PC-3 (cell line): ENCODE measurements around the gene ZCCHC10. TPM values are rescaled to one million over a fixed set of nuclear protein-coding genes. Genes with fewer than 3 reads are reported as not detected.

ENCODE experiments used
- ATAC-seq: fragments of 200-7000 bp; cut with Tn5 transposase; 2 replicates; pipeline ENCODE4 v1.9.1; 2020; ENCODE audit warnings: mild to moderate bottlenecking, moderate library complexity
- BruUV-seq: library from RNA; stranded (reverse); fragments of 400-500 nt; replicated peaks from 2 replicates; lab custom pipeline; 2021; lab: Mats Ljungman, UMichigan
- CTCF ChIA-PET: fragments of 300-600 bp; sonication (Branson Sonifier 250); formaldehyde crosslinking; loops from one replicate; lab custom pipeline; 2022; ENCODE audit warnings: antibody characterized with exemption; lab: Charles Lee
- POLR2A ChIA-PET: fragments of 300-600 bp; sonication (Branson Sonifier 250); formaldehyde crosslinking; loops from one replicate; lab custom pipeline; 2022; ENCODE audit warnings: antibody characterized with exemption; ENCODE audit not compliant: unreplicated experiment; lab: Charles Lee
- DNase-seq: peaks from one replicate; pipeline ENCODE4 v3.0.0-alpha.2; 2015
- H2AFZ ChIP-seq: fragments of 300-600 bp; sonication (generic); 2 replicates; pipeline ENCODE4 v1.6.0; 2016; ENCODE audit warnings: antibody characterized with exemption, low read length
- H3F3A ChIP-seq: fragments of 300-600 bp; sonication (generic); one replicate; pipeline ENCODE4 v1.6.0; 2017; ENCODE audit warnings: antibody characterized with exemption, low read length, control low read depth, mild to moderate bottlenecking; ENCODE audit not compliant: unreplicated experiment
- H3K27ac ChIP-seq: fragments of 300-600 bp; sonication (generic); 2 replicates; pipeline ENCODE4 v1.5.1; 2016; ENCODE audit warnings: mild to moderate bottlenecking, low read length
- H3K27me3 ChIP-seq: fragments of 300-600 bp; sonication (generic); 2 replicates; pipeline ENCODE4 v1.6.1; 2016; ENCODE audit warnings: low read length, mixed read lengths
- H3K36me3 ChIP-seq: fragments of 300-600 bp; sonication (generic); 2 replicates; pipeline ENCODE4 v1.6.1; 2016; ENCODE audit warnings: low read depth, mixed run types, low read length, mixed read lengths
- H3K4me1 ChIP-seq: fragments of 300-600 bp; sonication (generic); 2 replicates; pipeline ENCODE4 v1.5.1; 2016; ENCODE audit warnings: low read length; ENCODE audit not compliant: insufficient read depth
- H3K4me2 ChIP-seq: fragments of 300-600 bp; sonication (generic); 2 replicates; pipeline ENCODE4 v1.6.0; 2016; ENCODE audit warnings: low read length
- H3K4me3 ChIP-seq: fragments of 300-600 bp; sonication (generic); 2 replicates; pipeline ENCODE4 v1.5.1; 2016; ENCODE audit warnings: mild to moderate bottlenecking, low read length, mixed read lengths
- H3K79me2 ChIP-seq: fragments of 300-600 bp; sonication (generic); 2 replicates; pipeline ENCODE4 v1.6.1; 2017; ENCODE audit warnings: low read length, mixed read lengths
- H3K9ac ChIP-seq: fragments of 300-600 bp; sonication (generic); 2 replicates; pipeline ENCODE4 v1.6.0; 2016; ENCODE audit warnings: mild to moderate bottlenecking, low read length
- H3K9me2 ChIP-seq: fragments of 300-600 bp; sonication (generic); replicated peaks from 2 replicates; pipeline ENCODE4 v1.6.1; 2016; ENCODE audit warnings: mixed run types, low read length, mixed read lengths
- H3K9me3 ChIP-seq: fragments of 300-600 bp; sonication (generic); 2 replicates; pipeline ENCODE4 v1.6.1; 2016; ENCODE audit warnings: low read length, mixed read lengths
- H4K20me1 ChIP-seq: fragments of 300-600 bp; sonication (generic); 2 replicates; pipeline ENCODE4 v1.6.1; 2016; ENCODE audit warnings: low read length, mixed read lengths
- CTCF ChIP-seq: fragments of 300-600 bp; sonication (generic); conservative IDR thresholded peaks from 2 replicates; pipeline ENCODE4 v1.5.1; 2017; ENCODE audit warnings: antibody characterized with exemption, low read depth, mild to moderate bottlenecking, low read length
- EZH2 ChIP-seq: fragments of 300-600 bp; sonication (generic); IDR thresholded peaks from one replicate; pipeline ENCODE4 v1.6.1; 2017; ENCODE audit warnings: antibody characterized with exemption, mild to moderate bottlenecking, low read length; ENCODE audit not compliant: unreplicated experiment
- EZH2phosphoT487 ChIP-seq: fragments of 300-600 bp; sonication (generic); IDR thresholded peaks from 2 replicates; pipeline ENCODE4 v1.6.1; 2018; ENCODE audit warnings: mild to moderate bottlenecking, antibody characterized with exemption, low read length, borderline replicate concordance
- intact Hi-C: fragments of 100-400 bp; cut with micrococcal nuclease; formaldehyde crosslinking; loops from 2 replicates; pipeline ENCODE4 v1.9.0; 2023
- total RNA-seq: library from RNA; depleted of rRNA; stranded (reverse); fragments of >200 nt; gene quantifications from 2 replicates; pipeline ENCODE4 v1.2.3, GENCODE V29; 2014

ZCCHC10 gene
- total RNA-seq, 1 experiment from 2014 or later: 6.1 TPM

GRCh38 chr5:133052317-133053175, 26.2 kb upstream of the ZCCHC10 start:
- Histone ChIP-seq H3K9me2 (no peaks in the 10 kb centered on the region), H3K9ac (peak overlapping the region; percentile 99), H3K4me3 (peak overlapping the region; percentile 97), H3K27me3 (no peaks in the 10 kb centered on the region), H3K36me3 (no peaks in the 10 kb centered on the region), H3K79me2 (peaks cover 67% of the 10 kb centered on the region), H4K20me1 (peaks cover 29% of the 10 kb centered on the region), H2AFZ (peak overlapping the region; percentile 91), H3F3A (no peaks in the 10 kb centered on the region), H3K9me3 (no peaks in the 10 kb centered on the region), H3K27ac (peak overlapping the region; percentile 82), H3K4me2 (peak overlapping the region; percentile 91), H3K4me1 (peaks cover 28% of the 10 kb centered on the region)
- TF ChIP-seq EZH2phosphoT487 (no peak), EZH2 (no peak), CTCF (no peak)
- intact Hi-C loops: loop anchor here (2.0 kb wide), 1 partner anchor 90 kb away; the partner anchor contains the start of gene AFF4
- CTCF ChIA-PET: no interaction called here
- DNase-seq (peak; percentile 42), ATAC-seq (peak; percentile 26; the same call in 1 of the 2 replicates)
- TSS peak; percentile 51 for BruUV-seq
- POLR2A ChIA-PET: interaction anchor here (1.0 kb wide), 1 partner anchor 89 kb away, joined by 4 read pairs; the partner anchor contains the start of gene AFF4

GRCh38 chr5:133051542-133052316, 25.4 kb upstream of the ZCCHC10 start, which contains the start of gene HSPA4:
Gene HSPA4, plus strand, starts transcription at chr5:133052013. Its CDS starts 238 bp downstream, at chr5:133052251.
- Histone ChIP-seq H3F3A (no peaks in the 10 kb centered on the region), H3K79me2 (peaks cover 59% of the 10 kb centered on the region), H3K4me2 (peak within 1 kb of the TSS; percentile 91), H4K20me1 (peaks cover 22% of the 10 kb centered on the region), H3K27ac (peak within 1 kb of the TSS; percentile 82), H3K9me2 (no peaks in the 10 kb centered on the region), H3K4me1 (peaks cover 28% of the 10 kb centered on the region), H3K9ac (peak within 1 kb of the TSS; percentile 99), H3K36me3 (no peaks in the 10 kb centered on the region), H3K9me3 (no peaks in the 10 kb centered on the region), H3K27me3 (no peaks in the 10 kb centered on the region), H3K4me3 (peak within 1 kb of the TSS; percentile 97), H2AFZ (peak within 1 kb of the TSS; percentile 91)
- intact Hi-C loops: loop anchor here (2.0 kb wide), 1 partner anchor 89 kb away; the partner anchor contains the start of gene AFF4
- DNase-seq: peak; percentile 96
- no peak for TF ChIP-seq EZH2
- CTCF ChIA-PET: no interaction called here
- no TSS peak for BruUV-seq
- POLR2A ChIA-PET: interaction anchor here (0.5 to 1.0 kb wide), 3 partner anchors 72 to 1436 kb away, joined by 4 to 5 read pairs (median 5); partner anchors contain the start of gene AFF4
- ATAC-seq: peak; percentile 82

- no peaks in the 10 kb centered on the region for H3K9me2 ChIP-seq
- no peaks in the 10 kb centered on the region for H3F3A ChIP-seq
- H4K20me1 ChIP-seq: peaks cover 22% of the 10 kb centered on the region
- no peaks in the 10 kb centered on the region for H3K27me3 ChIP-seq
- TF ChIP-seq CTCF (no peak), EZH2 (no peak), EZH2phosphoT487 (no peak)
- no peak for ATAC-seq
- H3K4me3 ChIP-seq: peak overlapping the region; percentile 97
- BruUV-seq: TSS peak; percentile 93
- POLR2A ChIA-PET: interaction anchor here (0.5 to 1.0 kb wide), 3 partner anchors 71 to 1436 kb away, joined by 4 to 5 read pairs (median 5); partner anchors contain the start of gene AFF4
- H3K79me2 ChIP-seq: peaks cover 53% of the 10 kb centered on the region
- H3K9me3 ChIP-seq: no peaks in the 10 kb centered on the region
- H3K27ac ChIP-seq: peak overlapping the region; percentile 82
- DNase-seq: no peak
- peak overlapping the region; percentile 99 for H3K9ac ChIP-seq
- H3K4me2 ChIP-seq: peak overlapping the region; percentile 91
- H2AFZ ChIP-seq: peak overlapping the region; percentile 91
- peaks cover 28% of the 10 kb centered on the region for H3K4me1 ChIP-seq
- intact Hi-C loops: no loop called here
- CTCF ChIA-PET: no interaction called here
- no peaks in the 10 kb centered on the region for H3K36me3 ChIP-seq
These were observed 24.8 kb upstream of the ZCCHC10 start for GRCh38 chr5:133051061-133051541.
